Activated T-helper 17 cell treated with anti-CD3 and anti-CD28 coated beads, Interleukin-2, amount 50 U/mL, for 72 hours (primary cell): ENCODE data around the gene CNTN1. TPM values are rescaled to one million over a fixed set of nuclear protein-coding genes. Genes with fewer than 3 reads are reported as not detected.

ENCODE experiments used
- ATAC-seq: fragments of 150-1000 bp; cut with Tn5 transposase; replicated peaks from 2 replicates; pipeline ENCODE4 v1.10.0; 2021; ENCODE audit warnings: mild to moderate bottlenecking, moderate library complexity
- H3K27ac Mint-ChIP-seq: one replicate; pipeline ENCODE4 v1.8.0; 2022; ENCODE audit warnings: mixed read lengths
- H3K27me3 Mint-ChIP-seq: one replicate; pipeline ENCODE4 v1.8.0; 2022; ENCODE audit warnings: mixed read lengths
- H3K36me3 Mint-ChIP-seq: one replicate; pipeline ENCODE4 v1.8.0; 2022; ENCODE audit warnings: low read depth, mild to moderate bottlenecking, mixed read lengths
- H3K4me1 Mint-ChIP-seq: one replicate; pipeline ENCODE4 v1.8.0; 2022; ENCODE audit warnings: mixed read lengths
- H3K4me3 Mint-ChIP-seq: one replicate; pipeline ENCODE4 v1.8.0; 2022; ENCODE audit warnings: mild to moderate bottlenecking, mixed read lengths
- H3K9me3 Mint-ChIP-seq: one replicate; pipeline ENCODE4 v1.8.0; 2022; ENCODE audit warnings: mixed read lengths
- total RNA-seq, 2 donors: library from RNA; stranded (reverse); gene quantifications; one replicate each; pipeline ENCODE4 v1.2.3, GENCODE V29; 2022

Gene CNTN1
- not detected for total RNA-seq

DNA sequence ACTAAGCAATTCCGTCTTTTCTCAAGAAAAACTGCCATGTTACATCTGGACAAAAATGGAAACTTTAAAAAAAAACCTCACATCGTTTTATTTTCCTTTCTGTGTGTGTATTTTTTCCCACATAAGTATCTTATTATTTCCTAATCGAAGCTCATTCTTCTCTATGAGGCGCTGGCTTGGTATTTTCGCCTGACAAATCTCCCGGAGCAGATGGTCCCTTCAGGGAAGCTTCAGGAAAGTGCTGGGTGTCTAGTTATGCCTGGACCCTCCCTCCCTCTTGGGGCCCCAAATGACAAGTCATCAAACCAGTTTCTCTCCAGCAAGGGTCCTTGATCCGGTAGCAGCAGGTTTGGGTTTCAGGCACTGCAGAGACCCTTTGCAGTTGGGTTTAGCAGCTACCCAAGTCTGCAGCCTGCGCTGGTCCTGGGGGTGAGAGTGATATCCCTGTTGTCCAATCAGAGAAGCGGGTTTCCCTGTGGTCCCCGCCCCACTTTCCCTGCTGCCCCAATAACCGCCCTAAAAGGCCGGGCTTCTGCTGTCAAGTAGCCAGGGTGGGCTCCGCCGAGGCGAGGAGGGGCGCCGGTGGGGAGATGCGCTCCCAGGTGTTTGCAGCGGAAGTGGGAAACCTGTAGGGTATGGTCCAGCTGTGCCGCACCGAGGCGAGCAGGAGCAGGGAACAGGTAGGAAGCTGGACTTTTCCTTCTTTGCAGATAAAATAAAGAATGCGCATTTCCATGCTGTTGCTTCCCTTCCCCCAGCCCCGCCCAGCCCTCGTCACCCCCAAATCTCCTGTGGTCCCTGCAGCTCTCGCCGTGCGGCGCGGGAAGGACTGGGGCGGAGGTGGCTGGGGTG lies at the start of gene CNTN1:
Gene CNTN1 (plus strand): TSS at position 527 of the 852 bp plus-strand sequence.
- Mint-ChIP-seq H3K27me3 (peaks cover 18% of the 10 kb centered on the region), H3K27ac (no peak within 1 kb of the TSS), H3K9me3 (peaks cover 3% of the 10 kb centered on the region), H3K4me3 (no peak within 1 kb of the TSS), H3K36me3 (no peaks in the 10 kb centered on the region), H3K4me1 (no peaks in the 10 kb centered on the region)
- no peak for ATAC-seq

GRCh38 chr12:40643506-40643905 lies 48.7 kb upstream of the CNTN1 start:
- H3K4me3 Mint-ChIP-seq = no peak overlapping the region
- peaks cover 21% of the 10 kb centered on the region for H3K9me3 Mint-ChIP-seq
- no peak for ATAC-seq
- H3K36me3 Mint-ChIP-seq = no peaks in the 10 kb centered on the region
- no peak overlapping the region for H3K27ac Mint-ChIP-seq
- H3K4me1 Mint-ChIP-seq = no peaks in the 10 kb centered on the region
- H3K27me3 Mint-ChIP-seq = no peaks in the 10 kb centered on the region

DNA sequence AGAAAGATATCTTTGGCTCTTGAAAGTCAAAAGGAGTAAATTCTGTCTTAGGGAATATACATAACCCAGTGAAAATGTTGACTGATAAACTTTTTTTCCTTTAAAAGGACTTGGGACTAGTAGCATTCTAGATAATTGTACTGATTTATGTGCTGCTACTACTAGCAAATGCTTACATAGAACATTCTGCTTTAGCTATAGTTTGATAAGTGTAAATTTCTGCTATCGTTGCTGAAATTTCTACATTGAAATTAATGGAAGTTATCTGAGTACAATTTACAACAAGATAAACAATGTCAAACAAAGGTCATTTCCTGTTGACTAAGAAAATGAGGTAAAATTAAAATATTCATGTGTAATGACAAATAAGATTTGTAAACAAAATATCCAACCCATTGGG lies 48.3 kb upstream of the CNTN1 start:
- no peaks in the 10 kb centered on the region for H3K27me3 Mint-ChIP-seq
- H3K9me3 Mint-ChIP-seq = peaks cover 21% of the 10 kb centered on the region
- H3K4me3 Mint-ChIP-seq = no peak overlapping the region
- H3K27ac Mint-ChIP-seq = no peak overlapping the region
- no peaks in the 10 kb centered on the region for H3K4me1 Mint-ChIP-seq
- no peaks in the 10 kb centered on the region for H3K36me3 Mint-ChIP-seq
- no peak for ATAC-seq

- Mint-ChIP-seq H3K9me3 (peaks cover 17% of the 10 kb centered on the region), H3K4me3 (no peak overlapping the region), H3K27me3 (no peaks in the 10 kb centered on the region), H3K27ac (no peak overlapping the region), H3K36me3 (no peaks in the 10 kb centered on the region), H3K4me1 (no peaks in the 10 kb centered on the region)
- no peak for ATAC-seq
Observed at GRCh38 chr12:40644708-40645107, 47.5 kb upstream of the CNTN1 start.

DNA sequence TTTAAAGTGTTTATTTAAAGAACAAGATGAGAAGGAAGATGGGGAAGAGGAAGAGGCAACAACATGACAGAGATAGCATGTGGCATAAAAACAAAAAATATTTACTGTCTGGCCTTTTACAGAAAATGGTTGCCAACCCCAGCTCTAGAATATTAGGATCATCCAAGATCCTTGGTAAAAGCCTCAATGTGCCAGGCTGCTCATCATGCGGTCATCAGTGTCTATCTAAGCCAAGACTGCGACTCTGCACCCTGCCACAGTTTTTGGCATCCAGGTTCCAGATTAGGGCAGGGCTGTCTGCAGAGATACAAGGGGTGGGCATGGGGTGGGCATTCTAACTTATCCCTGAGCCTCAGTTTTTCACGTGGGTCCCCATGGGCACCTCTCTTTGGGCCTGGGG lies 46.9 kb upstream of the CNTN1 start:
- Mint-ChIP-seq H3K4me3 (no peak overlapping the region), H3K27ac (no peak overlapping the region), H3K36me3 (no peaks in the 10 kb centered on the region), H3K27me3 (no peaks in the 10 kb centered on the region), H3K9me3 (peaks cover 14% of the 10 kb centered on the region), H3K4me1 (no peaks in the 10 kb centered on the region)
- ATAC-seq = no peak

- H3K27ac Mint-ChIP-seq = no peak overlapping the region
- no peaks in the 10 kb centered on the region for H3K4me1 Mint-ChIP-seq
- no peaks in the 10 kb centered on the region for H3K36me3 Mint-ChIP-seq
- peaks cover 7% of the 10 kb centered on the region for H3K9me3 Mint-ChIP-seq
- no peak for ATAC-seq
- H3K4me3 Mint-ChIP-seq = no peak overlapping the region
- H3K27me3 Mint-ChIP-seq = no peaks in the 10 kb centered on the region
Observed at GRCh38 chr12:40646456-40646855, 45.8 kb upstream of the CNTN1 start.

DNA sequence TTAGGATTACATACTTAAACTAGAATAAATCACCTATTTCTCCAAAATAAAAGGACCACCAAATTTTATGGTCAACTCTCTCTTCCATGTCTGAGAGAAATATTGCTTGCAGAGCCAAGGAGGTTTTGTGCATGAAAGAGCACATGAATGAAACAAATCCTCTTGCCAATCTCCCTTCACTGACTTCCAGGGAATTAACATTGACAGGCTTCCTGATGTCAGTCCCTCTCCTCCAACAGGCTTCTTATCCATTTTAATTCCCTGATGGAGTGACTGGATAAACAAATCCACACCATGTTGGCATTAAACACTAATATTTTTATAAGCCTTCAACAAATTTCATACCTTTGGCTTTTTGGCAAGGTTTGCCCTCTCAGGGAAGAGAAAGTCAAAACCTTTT lies 45.3 kb upstream of the CNTN1 start:
- no peaks in the 10 kb centered on the region for H3K4me1 Mint-ChIP-seq
- H3K27ac Mint-ChIP-seq = no peak overlapping the region
- no peak overlapping the region for H3K4me3 Mint-ChIP-seq
- peaks cover 4% of the 10 kb centered on the region for H3K9me3 Mint-ChIP-seq
- no peaks in the 10 kb centered on the region for H3K36me3 Mint-ChIP-seq
- no peaks in the 10 kb centered on the region for H3K27me3 Mint-ChIP-seq
- no peak for ATAC-seq

DNA sequence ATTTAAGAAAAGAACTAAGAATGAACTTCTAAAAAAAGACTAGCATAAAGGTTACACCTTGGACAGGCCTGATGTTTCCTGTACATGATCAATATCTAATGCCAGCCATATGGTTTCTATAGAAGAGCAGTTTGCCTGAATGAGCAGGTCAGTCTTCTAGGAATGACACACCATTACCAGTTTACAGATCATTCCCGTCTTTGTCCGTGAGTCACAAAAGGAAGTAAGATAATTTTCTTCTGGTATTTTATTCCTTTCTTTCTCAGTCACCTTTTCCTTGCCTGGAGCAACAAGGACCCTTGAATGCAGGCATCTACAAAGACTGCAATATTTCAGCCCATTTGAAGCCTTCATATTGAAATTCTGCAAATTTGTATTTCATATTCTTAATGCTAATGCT lies 44.6 kb upstream of the CNTN1 start:
- Mint-ChIP-seq H3K4me3 (no peak overlapping the region), H3K27me3 (no peaks in the 10 kb centered on the region), H3K4me1 (no peaks in the 10 kb centered on the region), H3K36me3 (no peaks in the 10 kb centered on the region), H3K27ac (no peak overlapping the region), H3K9me3 (peaks cover 4% of the 10 kb centered on the region)
- no peak for ATAC-seq

GRCh38 chr12:40648519-40648918 lies 43.7 kb upstream of the CNTN1 start:
- Mint-ChIP-seq H3K9me3 (no peaks in the 10 kb centered on the region), H3K4me3 (no peak overlapping the region), H3K36me3 (no peaks in the 10 kb centered on the region), H3K4me1 (no peaks in the 10 kb centered on the region), H3K27me3 (no peaks in the 10 kb centered on the region), H3K27ac (no peak overlapping the region)
- no peak for ATAC-seq

- Mint-ChIP-seq H3K27ac (no peak overlapping the region), H3K4me1 (no peaks in the 10 kb centered on the region), H3K4me3 (no peak overlapping the region), H3K27me3 (no peaks in the 10 kb centered on the region), H3K9me3 (no peaks in the 10 kb centered on the region), H3K36me3 (no peaks in the 10 kb centered on the region)
- ATAC-seq = no peak
Observed at GRCh38 chr12:40650038-40650704, 42.1 kb upstream of the CNTN1 start.

- no peaks in the 10 kb centered on the region for H3K4me1 Mint-ChIP-seq
- H3K27me3 Mint-ChIP-seq = no peaks in the 10 kb centered on the region
- H3K27ac Mint-ChIP-seq = no peak overlapping the region
- H3K4me3 Mint-ChIP-seq = no peak overlapping the region
- ATAC-seq = no peak
- no peaks in the 10 kb centered on the region for H3K9me3 Mint-ChIP-seq
- H3K36me3 Mint-ChIP-seq = no peaks in the 10 kb centered on the region
Observed at GRCh38 chr12:40655451-40655850, 36.8 kb upstream of the CNTN1 start.

DNA sequence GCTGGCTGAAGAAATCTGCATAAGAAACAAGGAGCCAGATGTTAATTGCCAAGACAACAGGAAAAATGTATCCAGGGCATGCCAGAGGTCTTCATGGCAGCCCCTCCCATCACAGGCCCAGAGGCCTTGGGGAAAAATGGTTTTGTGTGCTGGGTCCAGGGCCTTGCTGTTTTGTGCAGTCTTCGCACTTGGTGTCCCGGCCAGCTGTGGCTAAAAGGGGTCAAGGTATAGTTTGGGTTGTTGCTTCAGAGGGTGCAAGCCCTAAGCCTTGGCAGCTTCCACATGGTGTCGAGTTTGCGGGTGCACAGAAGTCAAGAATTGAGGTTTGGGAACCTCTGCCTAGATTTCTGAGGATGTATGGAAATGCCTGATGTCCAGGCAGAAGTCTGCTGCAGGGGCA lies 29.9 kb upstream of the CNTN1 start:
- ATAC-seq = no peak
- H3K4me1 Mint-ChIP-seq = no peaks in the 10 kb centered on the region
- no peaks in the 10 kb centered on the region for H3K36me3 Mint-ChIP-seq
- no peak overlapping the region for H3K27ac Mint-ChIP-seq
- H3K9me3 Mint-ChIP-seq = no peaks in the 10 kb centered on the region
- no peak overlapping the region for H3K4me3 Mint-ChIP-seq
- no peaks in the 10 kb centered on the region for H3K27me3 Mint-ChIP-seq

GRCh38 chr12:40663781-40664180 lies 28.5 kb upstream of the CNTN1 start:
- Mint-ChIP-seq H3K36me3 (no peaks in the 10 kb centered on the region), H3K4me1 (no peaks in the 10 kb centered on the region), H3K27ac (no peak overlapping the region), H3K27me3 (no peaks in the 10 kb centered on the region), H3K4me3 (no peak overlapping the region), H3K9me3 (no peaks in the 10 kb centered on the region)
- ATAC-seq = no peak

DNA sequence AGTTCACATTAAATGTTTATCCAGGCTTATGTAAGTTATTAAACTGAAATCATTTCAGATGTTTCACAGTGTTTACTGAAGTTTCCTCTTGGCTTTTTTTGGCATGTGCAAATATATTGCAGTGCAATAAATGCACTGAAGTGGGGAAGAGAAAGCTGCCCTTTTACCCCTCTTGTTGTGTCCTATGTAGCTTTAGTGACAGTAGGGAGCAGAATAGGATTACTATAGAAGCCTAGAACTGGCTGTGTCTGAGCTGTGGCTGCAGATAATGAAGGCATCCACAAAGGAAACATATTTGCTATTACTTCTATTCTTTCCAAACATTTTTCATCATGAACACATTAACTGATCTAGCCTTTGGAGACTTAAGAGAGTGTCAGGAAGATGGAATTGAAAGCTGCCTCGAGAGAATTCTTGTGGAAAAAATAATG lies 24.1 kb upstream of the CNTN1 start:
- Mint-ChIP-seq H3K27ac (no peak overlapping the region), H3K4me3 (no peak overlapping the region), H3K4me1 (no peaks in the 10 kb centered on the region), H3K36me3 (no peaks in the 10 kb centered on the region), H3K9me3 (no peaks in the 10 kb centered on the region), H3K27me3 (no peaks in the 10 kb centered on the region)
- ATAC-seq = no peak

DNA sequence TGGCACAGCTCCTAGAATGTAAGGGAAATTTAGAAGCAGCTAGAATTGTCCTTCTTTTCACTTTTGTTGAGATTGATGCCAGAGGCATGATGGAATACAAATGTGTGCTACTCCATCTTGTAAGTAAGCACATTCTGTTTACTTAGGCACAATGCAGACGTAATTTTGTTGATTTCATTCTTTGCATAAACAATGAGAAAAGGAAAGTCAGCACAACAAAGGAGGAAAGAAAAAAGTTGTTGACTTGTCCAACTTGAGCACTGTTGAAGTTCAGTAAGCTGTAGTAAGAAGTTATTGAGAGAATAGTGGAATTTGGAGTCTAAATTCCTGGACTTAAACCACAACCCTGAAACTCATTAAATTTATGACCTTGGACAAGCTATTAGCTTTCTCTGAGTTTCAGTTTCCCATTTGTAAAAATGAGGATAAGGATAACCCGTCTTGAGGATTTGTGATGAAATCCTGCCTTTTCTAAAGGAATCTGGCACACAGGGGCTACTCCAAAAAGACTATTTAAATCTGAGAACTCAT lies 19.4 kb upstream of the CNTN1 start:
- H3K27ac Mint-ChIP-seq = no peak overlapping the region
- H3K4me3 Mint-ChIP-seq = no peak overlapping the region
- no peaks in the 10 kb centered on the region for H3K4me1 Mint-ChIP-seq
- no peaks in the 10 kb centered on the region for H3K27me3 Mint-ChIP-seq
- no peak for ATAC-seq
- no peaks in the 10 kb centered on the region for H3K36me3 Mint-ChIP-seq
- no peaks in the 10 kb centered on the region for H3K9me3 Mint-ChIP-seq
